Head of caudate nucleus (tissue), 42 donors: ENCODE measurements around the gene CYP2W1.
A peak's percentile ranks its signal among the peaks of the same experiment; 100 is the strongest.
"Not testable (repeated sequence)": the region's sequence is repeated elsewhere in the genome, so short reads cannot be mapped to it uniquely, and the experiment has no call there.

ENCODE experiments used
- DNase-seq, 42 donors: peaks; one replicate each; pipeline versions ENCODE4 v3.0.0 to v3.0.0-alpha.2; 2020 to 2021; ENCODE audit warnings: mixed read lengths in 7 of 42
- intact Hi-C: fragments of 100-400 bp; cut with DNase I; formaldehyde crosslinking; loops from one replicate; pipeline ENCODE4 v1.15.0; 2022

The CYP2W1 gene

GRCh38 chr7:990933-991728 is 8.2 kb downstream of the CYP2W1 start:
- no peak for DNase-seq
- intact Hi-C loops: loop anchor here (10.0 kb wide), 1 partner anchor 164 kb away; no protein-coding TSS in a partner anchor

GRCh38 chr7:991729-992656 is 9.0 kb downstream of the CYP2W1 start:
- peak in 3 of 42 donors; percentile 11 to 35 (median 30) for DNase-seq
- intact Hi-C loops: loop anchor here (10.0 kb wide), 1 partner anchor 163 kb away; no protein-coding TSS in a partner anchor

- intact Hi-C loops: loop anchor here (10.0 kb wide), 1 partner anchor 162 kb away; no protein-coding TSS in a partner anchor
- DNase-seq: peak; percentile 93 to 100 (median 98)
These were observed 10.0 kb downstream of the CYP2W1 start for GRCh38 chr7:992709-993607.

- intact Hi-C loops: loop anchor here (1.0 to 10.0 kb wide), 2 partner anchors 71 to 160 kb away; no protein-coding TSS in a partner anchor
- no peak for DNase-seq
These were observed 11.8 kb downstream of the CYP2W1 start for GRCh38 chr7:994592-995308.

- intact Hi-C loops: loop anchor here (10.0 kb wide), 1 partner anchor 159 kb away; no protein-coding TSS in a partner anchor
These were observed 12.6 kb downstream of the CYP2W1 start for GRCh38 chr7:995571-995970.

GRCh38 chr7:996079-996872 is 13.3 kb downstream of the CYP2W1 start:
- intact Hi-C loops: loop anchor here (10.0 kb wide), 1 partner anchor 159 kb away; no protein-coding TSS in a partner anchor
- DNase-seq: no peak

More at GRCh38 chr7:995571-995970, 12.6 kb downstream of the CYP2W1 start:
- DNase-seq: no peak

GRCh38 chr7:997404-998395 is 14.7 kb downstream of the CYP2W1 start:
- intact Hi-C loops: loop anchor here (10.0 kb wide), 1 partner anchor 157 kb away; no protein-coding TSS in a partner anchor
- DNase-seq: no peak

- no peak for DNase-seq
- intact Hi-C loops: loop anchor here (10.0 kb wide), 1 partner anchor 155 kb away; no protein-coding TSS in a partner anchor
These were observed 16.3 kb downstream of the CYP2W1 start for GRCh38 chr7:999149-999879.

GRCh38 chr7:999941-1000935 is 17.3 kb downstream of the CYP2W1 start:
- DNase-seq: no peak
- intact Hi-C loops: loop anchor here (10.0 kb wide), 1 partner anchor 155 kb away; no protein-coding TSS in a partner anchor

- DNase-seq, intact Hi-C loops: not testable (repeated sequence)
These were observed 18.2 kb downstream of the CYP2W1 start for GRCh38 chr7:1001069-1001770.

GRCh38 chr7:1002026-1002425 is 19.0 kb downstream of the CYP2W1 start:
- intact Hi-C loops: not testable (repeated sequence)

GRCh38 chr7:1002445-1002844 is 19.5 kb downstream of the CYP2W1 start:
- intact Hi-C loops: not testable (repeated sequence)

More at GRCh38 chr7:1002026-1002425, 19.0 kb downstream of the CYP2W1 start:
- not testable (repeated sequence) for DNase-seq

More at GRCh38 chr7:1002445-1002844, 19.5 kb downstream of the CYP2W1 start:
- DNase-seq: not testable (repeated sequence)
